ENCODE data around the gene MEMO1.
"Not testable (repeated sequence)": the region's sequence is repeated elsewhere in the genome, so short reads cannot be mapped to it uniquely, and the experiment has no call there.

The MEMO1 gene

DNA sequence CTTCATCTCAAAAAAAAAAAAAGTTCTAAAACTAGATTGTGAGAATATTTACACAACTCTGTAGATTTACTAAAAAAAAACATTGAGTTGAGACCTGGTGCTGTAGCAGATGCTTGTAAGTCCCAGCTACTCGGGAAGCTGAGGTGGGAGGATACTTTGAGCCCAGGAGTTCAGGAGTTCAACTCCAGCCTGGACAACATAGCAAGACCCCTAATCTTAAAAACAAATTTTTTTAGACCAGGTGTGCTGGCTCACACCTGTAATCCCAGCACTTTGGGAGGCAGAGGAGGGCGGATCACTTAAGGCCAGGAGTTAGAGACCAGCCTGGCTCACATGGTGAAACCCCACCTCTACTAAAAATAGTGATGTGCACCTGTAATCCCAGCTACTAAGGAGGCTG lies 108.9 kb downstream of the MEMO1 start:
- peaks cover 0 to 15% of the 10 kb centered on the region in 2 donors for H3K9me3 ChIP-seq (replicated peaks in 1 of 2; ENCODE audit: control insufficient read depth in 2 of 2, insufficient read depth in 1 of 2, low read depth in 1 of 2, low read length in 2 of 2)
- H3K14ac ChIP-seq (ENCODE audit: low read length) = no peak overlapping the region
- no peak overlapping the region for H3K18ac ChIP-seq (ENCODE audit: low read length)
- no peaks in the 10 kb centered on the region for H3K79me1 ChIP-seq (ENCODE audit: low read depth, low read length)
- H4K8ac ChIP-seq (ENCODE audit: low read depth, low read length) = no peak overlapping the region
- H2BK5ac ChIP-seq (ENCODE audit: low read length) = no peak overlapping the region
- no peak overlapping the region for H3K4me3 ChIP-seq (ENCODE audit: low read length in 2 of 2)
- peaks cover 4 to 29% of the 10 kb centered on the region in 2 donors for H3K36me3 ChIP-seq (replicated peaks in 1 of 2; ENCODE audit: control insufficient read depth in 2 of 2, insufficient read depth in 2 of 2, low read length in 2 of 2)
- H3K27me3 ChIP-seq (ENCODE audit: control insufficient read depth in 3 of 3, insufficient read depth in 3 of 3, low read depth in 1 of 3, low read length in 3 of 3) = no peaks in the 10 kb centered on the region
- no peak overlapping the region for H3K27ac ChIP-seq (replicated peaks; ENCODE audit: low read length)
- no peak overlapping the region for H2BK120ac ChIP-seq (ENCODE audit: low read depth, low read length)
- H3K4me2 ChIP-seq (ENCODE audit: insufficient read depth, low read length, poor library complexity, severe bottlenecking) = no peak overlapping the region
- H2BK12ac ChIP-seq (ENCODE audit: low read length) = no peak overlapping the region
- H2BK15ac ChIP-seq (ENCODE audit: low read length) = no peak overlapping the region
- no peak overlapping the region for H3K23ac ChIP-seq (ENCODE audit: low read depth, low read length, poor library complexity)
- DNase-seq (ENCODE audit: low spot score) = no peak
- H3K9ac ChIP-seq (ENCODE audit: low read depth, low read length, poor library complexity) = no peak overlapping the region
- no peak overlapping the region for H3K4ac ChIP-seq (ENCODE audit: low read length)
- H3K4me1 ChIP-seq (ENCODE audit: control insufficient read depth in 2 of 2, insufficient read depth in 1 of 2, low read depth in 1 of 2, low read length in 2 of 2) = peaks cover 0 to 2% of the 10 kb centered on the region in 2 donors
- H4K91ac ChIP-seq (ENCODE audit: low read depth, low read length, poor library complexity) = no peak overlapping the region
- H2AK5ac ChIP-seq (ENCODE audit: low read depth, low read length) = no peak overlapping the region
- WGBS, 2 donors (ENCODE audit: extremely low coverage in 2 of 2, insufficient read length in 2 of 2, insufficient replicate concordance in 1 of 2) = no CpG with 5 or more reads among the region's 2 CpGs
- no peak overlapping the region for H2AFZ ChIP-seq (ENCODE audit: low read length)

DNA sequence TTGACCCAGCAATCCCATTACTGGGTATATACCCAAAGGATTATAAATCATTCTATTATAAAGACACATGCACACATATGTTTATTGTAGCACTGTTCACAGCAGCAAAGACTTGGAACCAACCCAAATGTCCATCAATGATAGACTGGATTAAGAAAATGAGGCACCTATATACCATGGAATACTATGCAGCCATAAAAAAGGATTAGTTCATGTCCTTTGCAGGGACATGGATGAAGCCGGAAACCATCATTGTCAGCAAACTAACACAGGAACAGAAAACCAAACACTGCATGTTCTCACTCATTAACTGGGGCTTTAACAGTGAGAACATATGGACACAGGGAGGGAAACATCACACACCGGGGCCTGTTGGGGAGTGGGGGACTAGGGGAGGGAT lies 110.7 kb downstream of the MEMO1 start:
- not testable (repeated sequence) for H2BK5ac ChIP-seq (ENCODE audit: low read length); H3K27me3 ChIP-seq (ENCODE audit: control insufficient read depth in 3 of 3, insufficient read depth in 3 of 3, low read depth in 1 of 3, low read length in 3 of 3); H3K4me2 ChIP-seq (ENCODE audit: insufficient read depth, low read length, poor library complexity, severe bottlenecking); H2BK15ac ChIP-seq (ENCODE audit: low read length); H3K79me1 ChIP-seq (ENCODE audit: low read depth, low read length); H4K91ac ChIP-seq (ENCODE audit: low read depth, low read length, poor library complexity); H3K4me3 ChIP-seq (ENCODE audit: low read length in 2 of 2); H3K4me1 ChIP-seq (ENCODE audit: control insufficient read depth in 2 of 2, insufficient read depth in 1 of 2, low read depth in 1 of 2, low read length in 2 of 2); H3K9ac ChIP-seq (ENCODE audit: low read depth, low read length, poor library complexity); H3K18ac ChIP-seq (ENCODE audit: low read length); H3K14ac ChIP-seq (ENCODE audit: low read length); H3K23ac ChIP-seq (ENCODE audit: low read depth, low read length, poor library complexity); H2BK12ac ChIP-seq (ENCODE audit: low read length); DNase-seq (ENCODE audit: low spot score); H3K27ac ChIP-seq (replicated peaks; ENCODE audit: low read length); H2BK120ac ChIP-seq (ENCODE audit: low read depth, low read length); H2AFZ ChIP-seq (ENCODE audit: low read length); H3K4ac ChIP-seq (ENCODE audit: low read length); H2AK5ac ChIP-seq (ENCODE audit: low read depth, low read length); H4K8ac ChIP-seq (ENCODE audit: low read depth, low read length)
- Histone ChIP-seq H3K9me3 (replicated peaks in 1 of 2; ENCODE audit: control insufficient read depth in 2 of 2, insufficient read depth in 1 of 2, low read depth in 1 of 2, low read length in 2 of 2) (peaks cover 0 to 22% of the 10 kb centered on the region in 2 donors), H3K36me3 (replicated peaks in 1 of 2; ENCODE audit: control insufficient read depth in 2 of 2, insufficient read depth in 2 of 2, low read length in 2 of 2) (peaks cover 4 to 32% of the 10 kb centered on the region in 2 donors)
- no CpG with 5 or more reads among the region's 2 CpGs for WGBS, 2 donors (ENCODE audit: extremely low coverage in 2 of 2, insufficient read length in 2 of 2, insufficient replicate concordance in 1 of 2)

GRCh38 chr2:31898346-31898745 lies 112.5 kb downstream of the MEMO1 start:
- not testable (repeated sequence) for H2BK120ac ChIP-seq (ENCODE audit: low read depth, low read length); H2AK5ac ChIP-seq (ENCODE audit: low read depth, low read length); H3K4me2 ChIP-seq (ENCODE audit: insufficient read depth, low read length, poor library complexity, severe bottlenecking); H2BK5ac ChIP-seq (ENCODE audit: low read length); H4K8ac ChIP-seq (ENCODE audit: low read depth, low read length); H2BK12ac ChIP-seq (ENCODE audit: low read length); H3K18ac ChIP-seq (ENCODE audit: low read length); DNase-seq (ENCODE audit: low spot score); H3K4ac ChIP-seq (ENCODE audit: low read length); H4K91ac ChIP-seq (ENCODE audit: low read depth, low read length, poor library complexity); H2BK15ac ChIP-seq (ENCODE audit: low read length); H3K23ac ChIP-seq (ENCODE audit: low read depth, low read length, poor library complexity); H3K14ac ChIP-seq (ENCODE audit: low read length); H3K27me3 ChIP-seq (ENCODE audit: control insufficient read depth in 3 of 3, insufficient read depth in 3 of 3, low read depth in 1 of 3, low read length in 3 of 3); H3K79me1 ChIP-seq (ENCODE audit: low read depth, low read length); H3K27ac ChIP-seq (replicated peaks; ENCODE audit: low read length); H3K4me1 ChIP-seq (ENCODE audit: control insufficient read depth in 2 of 2, insufficient read depth in 1 of 2, low read depth in 1 of 2, low read length in 2 of 2); H2AFZ ChIP-seq (ENCODE audit: low read length); H3K9ac ChIP-seq (ENCODE audit: low read depth, low read length, poor library complexity); H3K4me3 ChIP-seq (ENCODE audit: low read length in 2 of 2)
- peaks cover 4 to 27% of the 10 kb centered on the region in 2 donors for H3K36me3 ChIP-seq (replicated peaks in 1 of 2; ENCODE audit: control insufficient read depth in 2 of 2, insufficient read depth in 2 of 2, low read length in 2 of 2)
- WGBS, 2 donors (ENCODE audit: extremely low coverage in 2 of 2, insufficient read length in 2 of 2, insufficient replicate concordance in 1 of 2) = no CpG with 5 or more reads among the region's 3 CpGs
- peaks cover 0 to 22% of the 10 kb centered on the region in 2 donors for H3K9me3 ChIP-seq (replicated peaks in 1 of 2; ENCODE audit: control insufficient read depth in 2 of 2, insufficient read depth in 1 of 2, low read depth in 1 of 2, low read length in 2 of 2)

- not testable (repeated sequence) for H3K23ac ChIP-seq (ENCODE audit: low read depth, low read length, poor library complexity); H3K14ac ChIP-seq (ENCODE audit: low read length); H3K4me1 ChIP-seq (ENCODE audit: control insufficient read depth in 2 of 2, insufficient read depth in 1 of 2, low read depth in 1 of 2, low read length in 2 of 2); H3K4me2 ChIP-seq (ENCODE audit: insufficient read depth, low read length, poor library complexity, severe bottlenecking); H2BK15ac ChIP-seq (ENCODE audit: low read length); H4K8ac ChIP-seq (ENCODE audit: low read depth, low read length); H2BK5ac ChIP-seq (ENCODE audit: low read length); H2AK5ac ChIP-seq (ENCODE audit: low read depth, low read length); H3K9ac ChIP-seq (ENCODE audit: low read depth, low read length, poor library complexity); H3K27ac ChIP-seq (replicated peaks; ENCODE audit: low read length); DNase-seq (ENCODE audit: low spot score); H3K79me1 ChIP-seq (ENCODE audit: low read depth, low read length); H2BK120ac ChIP-seq (ENCODE audit: low read depth, low read length); H4K91ac ChIP-seq (ENCODE audit: low read depth, low read length, poor library complexity); H3K4me3 ChIP-seq (ENCODE audit: low read length in 2 of 2); H3K27me3 ChIP-seq (ENCODE audit: control insufficient read depth in 3 of 3, insufficient read depth in 3 of 3, low read depth in 1 of 3, low read length in 3 of 3); H3K18ac ChIP-seq (ENCODE audit: low read length); H2AFZ ChIP-seq (ENCODE audit: low read length); H2BK12ac ChIP-seq (ENCODE audit: low read length); H3K4ac ChIP-seq (ENCODE audit: low read length)
- WGBS, 2 donors (ENCODE audit: extremely low coverage in 2 of 2, insufficient read length in 2 of 2, insufficient replicate concordance in 1 of 2) = no CpG with 5 or more reads among the region's 4 CpGs
- H3K9me3 ChIP-seq (replicated peaks in 1 of 2; ENCODE audit: control insufficient read depth in 2 of 2, insufficient read depth in 1 of 2, low read depth in 1 of 2, low read length in 2 of 2) = peaks cover 0 to 22% of the 10 kb centered on the region in 2 donors
- peaks cover 4 to 22% of the 10 kb centered on the region in 2 donors for H3K36me3 ChIP-seq (replicated peaks in 1 of 2; ENCODE audit: control insufficient read depth in 2 of 2, insufficient read depth in 2 of 2, low read length in 2 of 2)
These were observed 113.5 kb downstream of the MEMO1 start for GRCh38 chr2:31897340-31897739.
